Skeletal muscle satellite cell (primary cell): ENCODE measurements around the gene NUMB.
"Not testable (repeated sequence)": the region's sequence is repeated elsewhere in the genome, so short reads cannot be mapped to it uniquely, and the experiment has no call there.

Source experiments
- H3K27me3 ChIP-seq: 2 replicates; pipeline ENCODE4 v1.7.0; 2013; ENCODE audit warnings: low read length; ENCODE audit not compliant: control insufficient read depth, insufficient read depth
- H3K36me3 ChIP-seq: 2 replicates; pipeline ENCODE4 v1.7.0; 2013; ENCODE audit warnings: mild to moderate bottlenecking, control low read depth, low read length; ENCODE audit not compliant: insufficient read depth
- H3K4me1 ChIP-seq: 2 replicates; pipeline ENCODE4 v1.7.0; 2013; ENCODE audit warnings: low read length; ENCODE audit not compliant: control insufficient read depth, insufficient read depth
- H3K4me2 ChIP-seq: 2 replicates; pipeline ENCODE4 v1.7.0; 2013; ENCODE audit warnings: mild to moderate bottlenecking, low read length
- H3K4me3 ChIP-seq: 2 replicates; pipeline ENCODE4 v1.7.0; 2013; ENCODE audit warnings: low read length
- H3K9ac ChIP-seq: 2 replicates; pipeline ENCODE4 v1.7.0; 2013; ENCODE audit warnings: mild to moderate bottlenecking, low read depth, low read length, moderate library complexity
- H3K9me3 ChIP-seq: replicated peaks from 2 replicates; pipeline ENCODE4 v1.7.0; 2013; ENCODE audit warnings: mild to moderate bottlenecking, control low read depth, low read length

NUMB gene

DNA sequence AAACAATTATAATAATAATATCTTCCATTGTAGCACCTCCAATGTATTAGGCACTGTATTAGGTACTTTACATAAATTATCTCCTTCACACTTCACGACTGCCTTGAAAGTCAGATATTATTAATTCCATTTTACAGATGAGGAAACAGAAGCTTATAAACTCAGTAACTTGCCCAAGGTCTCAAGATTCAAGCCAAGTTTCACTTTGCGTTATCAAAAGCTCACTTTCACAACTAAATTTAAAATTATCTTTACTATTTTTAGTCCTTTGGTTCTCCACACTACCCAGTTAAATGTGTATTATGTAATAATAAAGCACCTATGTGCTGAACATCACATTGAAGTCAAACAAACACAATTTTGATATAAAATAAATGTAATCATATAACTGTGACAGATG is 55.8 kb downstream of the NUMB start:
- no peak overlapping the region for H3K4me3 ChIP-seq
- H3K36me3 ChIP-seq = peaks cover 20% of the 10 kb centered on the region

GRCh38 chr14:73397810-73398209 is 60.5 kb downstream of the NUMB start:
- Histone ChIP-seq H3K27me3 (no peaks in the 10 kb centered on the region), H3K4me1 (peaks cover 7% of the 10 kb centered on the region), H3K36me3 (peaks cover 7% of the 10 kb centered on the region)

More for the DNA sequence above, 55.8 kb downstream of the NUMB start:
- Histone ChIP-seq H3K27me3 (no peaks in the 10 kb centered on the region), H3K4me2 (no peak overlapping the region), H3K9ac (no peak overlapping the region), H3K4me1 (peaks cover 10% of the 10 kb centered on the region), H3K9me3 (no peaks in the 10 kb centered on the region)

GRCh38 chr14:73394317-73394716 is 64.0 kb downstream of the NUMB start:
- Histone ChIP-seq H3K4me1 (no peaks in the 10 kb centered on the region), H3K9me3 (no peaks in the 10 kb centered on the region), H3K4me2 (no peak overlapping the region), H3K36me3 (peaks cover 4% of the 10 kb centered on the region), H3K4me3 (no peak overlapping the region), H3K27me3 (no peaks in the 10 kb centered on the region), H3K9ac (no peak overlapping the region)

More at GRCh38 chr14:73397810-73398209, 60.5 kb downstream of the NUMB start:
- H3K9ac ChIP-seq = no peak overlapping the region
- H3K4me2 ChIP-seq = no peak overlapping the region
- no peak overlapping the region for H3K4me3 ChIP-seq
- H3K9me3 ChIP-seq = no peaks in the 10 kb centered on the region

DNA sequence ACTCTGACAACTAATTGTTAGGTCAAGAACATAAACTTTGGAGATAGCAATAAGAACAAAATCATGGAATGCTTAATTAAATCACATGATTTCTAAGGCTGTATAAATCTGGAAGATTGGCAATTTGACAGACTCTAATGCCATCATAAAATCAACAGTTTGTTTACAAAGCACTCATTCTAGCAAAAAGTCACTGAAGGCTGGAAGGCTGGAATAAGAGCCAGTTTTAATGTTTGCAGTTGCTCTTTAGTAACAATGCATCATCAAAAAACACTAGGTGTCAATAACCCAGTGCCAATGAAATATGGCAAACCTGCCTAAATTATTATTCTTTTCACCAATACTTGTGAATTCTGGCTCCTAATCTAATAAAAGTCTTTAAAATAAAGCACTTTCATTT is 65.0 kb downstream of the NUMB start:
- Histone ChIP-seq H3K4me2 (no peak overlapping the region), H3K36me3 (peaks cover 4% of the 10 kb centered on the region), H3K4me1 (no peaks in the 10 kb centered on the region), H3K9ac (no peak overlapping the region), H3K4me3 (no peak overlapping the region), H3K27me3 (no peaks in the 10 kb centered on the region), H3K9me3 (no peaks in the 10 kb centered on the region)

DNA sequence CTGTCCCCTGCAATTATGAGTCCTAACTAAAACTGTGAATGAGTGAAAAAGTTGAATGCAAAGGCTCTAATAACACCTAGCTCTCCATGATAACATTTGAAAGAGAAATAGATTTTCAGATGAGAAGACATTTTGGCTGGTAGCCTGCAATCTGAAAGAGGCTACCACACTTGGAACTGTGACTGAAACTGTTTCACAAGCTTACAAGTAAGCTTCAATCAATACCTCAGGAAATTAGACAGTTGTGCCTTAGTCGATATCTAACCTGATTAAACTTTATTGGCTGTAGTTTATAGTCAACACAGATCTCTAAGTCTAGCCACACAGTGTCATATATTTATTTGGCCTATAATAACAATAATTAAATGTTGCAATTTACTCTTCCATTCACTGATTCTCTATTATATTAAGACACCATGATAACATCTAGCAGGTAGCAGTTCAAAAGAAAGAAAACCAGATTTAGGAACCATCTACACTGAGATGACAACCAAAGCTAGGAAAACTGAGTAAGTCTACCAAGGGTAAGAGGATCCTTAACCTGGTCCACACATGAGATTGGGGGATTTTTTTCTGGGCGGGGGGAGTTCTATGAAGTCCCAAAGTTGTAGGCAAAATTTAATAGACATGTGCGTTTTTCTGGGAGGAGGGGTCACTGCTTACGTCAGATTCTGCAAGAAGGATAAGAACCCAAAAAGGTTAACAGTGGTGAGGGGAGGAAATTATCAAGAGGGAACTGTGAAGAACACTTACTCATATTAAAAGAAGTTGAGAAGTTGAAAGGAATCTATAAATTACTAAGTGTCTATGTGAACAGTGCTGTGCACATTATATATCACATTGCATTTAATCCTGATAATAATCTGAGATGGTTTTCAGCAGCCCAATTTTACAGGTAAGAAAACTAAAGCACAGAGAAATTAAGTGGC is 65.8 kb downstream of the NUMB start:
- no peak overlapping the region for H3K4me2 ChIP-seq
- peaks cover 4% of the 10 kb centered on the region for H3K36me3 ChIP-seq
- no peak overlapping the region for H3K4me3 ChIP-seq
- H3K9me3 ChIP-seq = no peaks in the 10 kb centered on the region
- no peak overlapping the region for H3K9ac ChIP-seq
- H3K4me1 ChIP-seq = no peaks in the 10 kb centered on the region
- no peaks in the 10 kb centered on the region for H3K27me3 ChIP-seq

DNA sequence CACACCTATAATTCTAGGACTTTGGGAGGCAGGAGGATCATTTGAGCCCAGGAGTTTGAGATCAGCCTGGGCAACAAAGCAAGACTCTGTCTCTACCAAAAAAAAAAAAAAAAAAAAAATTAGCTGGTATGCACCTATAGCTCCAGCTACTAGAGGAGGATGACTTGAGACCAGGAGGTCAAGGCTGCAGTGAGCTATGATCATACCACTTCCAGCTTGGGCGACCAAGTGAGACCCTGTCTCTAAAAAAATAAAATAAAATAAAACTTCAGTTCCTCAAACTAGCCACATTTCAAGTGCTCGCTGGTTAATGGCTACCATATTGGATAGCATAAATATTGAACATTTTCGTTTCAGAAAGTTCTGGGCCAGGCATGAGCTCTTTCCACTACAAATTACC is 70.5 kb downstream of the NUMB start:
- not testable (repeated sequence) for H3K4me1 ChIP-seq, H3K4me3 ChIP-seq, H3K9ac ChIP-seq, H3K9me3 ChIP-seq, H3K27me3 ChIP-seq, H3K36me3 ChIP-seq, H3K4me2 ChIP-seq

DNA sequence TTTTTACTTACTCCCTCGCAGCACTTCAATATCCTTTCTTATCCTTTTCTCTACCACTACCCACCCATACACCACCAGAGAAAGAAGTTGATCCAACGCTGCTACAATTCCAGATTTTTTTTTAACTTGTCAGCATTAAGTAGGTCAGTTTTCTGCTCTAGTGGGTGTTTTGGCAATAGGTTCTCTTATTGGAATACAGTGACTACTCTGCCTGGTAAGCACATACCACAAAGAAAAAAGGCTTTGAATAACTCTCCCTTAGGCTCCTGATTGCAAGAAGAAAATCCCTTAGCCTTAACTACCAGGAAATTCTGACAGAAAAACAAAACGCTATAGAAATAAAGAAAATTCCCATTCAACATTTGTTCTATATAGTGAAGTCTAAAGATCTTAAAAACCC is 72.0 kb downstream of the NUMB start:
- Histone ChIP-seq H3K27me3 (no peaks in the 10 kb centered on the region), H3K36me3 (peaks cover 4% of the 10 kb centered on the region), H3K4me2 (no peak overlapping the region), H3K4me3 (no peak overlapping the region), H3K9ac (no peak overlapping the region), H3K9me3 (no peaks in the 10 kb centered on the region), H3K4me1 (no peaks in the 10 kb centered on the region)

- H3K4me2 ChIP-seq, H3K4me1 ChIP-seq, H3K9ac ChIP-seq, H3K9me3 ChIP-seq, H3K27me3 ChIP-seq, H3K4me3 ChIP-seq, H3K36me3 ChIP-seq: not testable (repeated sequence)
Measured at GRCh38 chr14:73385021-73385420, 73.3 kb downstream of the NUMB start.

GRCh38 chr14:73383356-73383755 is 75.0 kb downstream of the NUMB start:
- H3K4me3 ChIP-seq = no peak overlapping the region
- H3K9ac ChIP-seq = no peak overlapping the region
- no peak overlapping the region for H3K4me2 ChIP-seq
- H3K4me1 ChIP-seq = no peaks in the 10 kb centered on the region
- no peaks in the 10 kb centered on the region for H3K9me3 ChIP-seq
- peaks cover 4% of the 10 kb centered on the region for H3K36me3 ChIP-seq
- H3K27me3 ChIP-seq = no peaks in the 10 kb centered on the region

DNA sequence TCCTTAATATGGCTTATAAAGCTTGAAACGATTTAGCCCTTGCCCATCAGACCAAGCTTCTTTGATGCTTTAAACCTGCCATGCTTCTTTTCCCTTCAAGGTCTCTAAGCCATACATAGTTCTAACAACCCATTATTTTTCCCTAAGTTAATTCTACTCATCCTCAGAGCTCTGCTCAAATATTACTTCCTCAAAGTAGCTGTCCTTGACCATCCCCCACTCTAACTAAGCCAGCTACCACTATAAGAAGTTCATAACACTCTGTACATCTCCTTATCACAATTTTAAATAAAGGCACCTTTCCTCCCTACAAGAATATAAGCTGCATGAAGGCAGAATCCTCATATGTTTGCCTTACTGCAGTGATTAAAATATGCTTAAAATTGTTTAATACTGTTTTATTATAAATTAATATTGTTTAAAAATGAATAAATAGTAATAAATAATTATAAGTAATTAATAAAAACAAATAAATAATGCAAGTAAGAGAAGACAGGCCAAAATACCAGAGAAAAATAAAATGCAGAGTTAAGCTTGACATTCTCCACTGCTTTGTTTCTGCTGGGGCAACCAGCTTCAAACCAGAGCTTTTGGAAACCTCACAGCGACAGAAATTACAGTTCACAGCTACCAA is 76.8 kb downstream of the NUMB start:
- Histone ChIP-seq H3K4me2 (no peak overlapping the region), H3K4me3 (no peak overlapping the region), H3K27me3 (no peaks in the 10 kb centered on the region), H3K4me1 (no peaks in the 10 kb centered on the region), H3K9ac (no peak overlapping the region), H3K9me3 (no peaks in the 10 kb centered on the region), H3K36me3 (peaks cover 4% of the 10 kb centered on the region)

- no peaks in the 10 kb centered on the region for H3K27me3 ChIP-seq
- H3K36me3 ChIP-seq = no peaks in the 10 kb centered on the region
- no peak overlapping the region for H3K4me3 ChIP-seq
- no peaks in the 10 kb centered on the region for H3K9me3 ChIP-seq
- no peaks in the 10 kb centered on the region for H3K4me1 ChIP-seq
- H3K9ac ChIP-seq = no peak overlapping the region
- no peak overlapping the region for H3K4me2 ChIP-seq
Measured at GRCh38 chr14:73376585-73376984, 81.8 kb downstream of the NUMB start.

DNA sequence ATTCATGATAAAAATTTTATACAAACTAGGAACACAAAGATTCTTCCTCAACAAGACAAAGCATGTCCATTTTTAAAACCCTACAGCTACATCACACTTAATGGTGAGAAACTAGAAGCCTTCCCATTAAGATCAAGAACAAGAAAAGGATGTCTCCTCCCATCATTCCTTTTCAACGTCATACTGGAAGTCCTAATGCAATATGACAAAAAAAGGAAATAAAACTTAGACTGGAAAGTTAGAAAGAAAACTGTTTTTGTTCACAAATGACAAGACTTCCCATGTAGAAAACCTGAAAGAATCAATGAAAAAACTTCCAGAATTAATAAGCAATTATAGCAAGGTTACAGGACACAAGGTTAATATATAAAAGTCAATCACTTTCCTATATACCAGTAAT is 82.5 kb downstream of the NUMB start:
- no peak overlapping the region for H3K4me3 ChIP-seq
- no peaks in the 10 kb centered on the region for H3K4me1 ChIP-seq
- no peaks in the 10 kb centered on the region for H3K9me3 ChIP-seq
- no peaks in the 10 kb centered on the region for H3K36me3 ChIP-seq
- no peak overlapping the region for H3K4me2 ChIP-seq
- no peak overlapping the region for H3K9ac ChIP-seq
- H3K27me3 ChIP-seq = no peaks in the 10 kb centered on the region
